Activated T-cell treated with anti-CD3 and anti-CD28 coated beads for 48 hours (primary cell): ENCODE results near the gene CLEC18B.
"Not testable (repeated sequence)": the region's sequence is repeated elsewhere in the genome, so short reads cannot be mapped to it uniquely, and the experiment has no call there.

Experiments
- DNase-seq: peaks from one replicate; pipeline ENCODE4 v3.0.0-alpha.2; 2020; ENCODE audit warnings: low read depth

CLEC18B gene

GRCh38 chr16:74443624-74444346, 22.5 kb upstream of the CLEC18B start:
- not testable (repeated sequence) for DNase-seq

DNA sequence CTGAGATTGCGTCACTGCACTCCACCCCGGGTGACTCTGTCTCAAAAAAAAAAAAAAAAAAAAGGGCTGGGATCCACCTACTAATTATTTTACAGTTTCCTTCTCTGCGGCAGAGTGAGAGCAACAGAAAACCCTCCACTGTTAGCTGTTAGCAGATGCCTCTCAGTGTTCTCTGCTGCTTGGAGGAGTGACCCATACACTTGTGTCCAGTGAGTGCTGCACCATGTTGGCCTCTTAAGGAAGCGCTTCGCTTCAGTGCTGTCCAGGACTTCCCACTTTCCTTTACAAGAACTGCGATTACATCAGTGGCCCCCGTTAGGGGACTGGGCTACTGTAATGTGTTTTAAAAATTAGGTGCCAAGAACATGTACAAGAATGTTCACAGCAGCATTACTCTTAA, 18.4 kb upstream of the CLEC18B start:
- no peak for DNase-seq

DNA sequence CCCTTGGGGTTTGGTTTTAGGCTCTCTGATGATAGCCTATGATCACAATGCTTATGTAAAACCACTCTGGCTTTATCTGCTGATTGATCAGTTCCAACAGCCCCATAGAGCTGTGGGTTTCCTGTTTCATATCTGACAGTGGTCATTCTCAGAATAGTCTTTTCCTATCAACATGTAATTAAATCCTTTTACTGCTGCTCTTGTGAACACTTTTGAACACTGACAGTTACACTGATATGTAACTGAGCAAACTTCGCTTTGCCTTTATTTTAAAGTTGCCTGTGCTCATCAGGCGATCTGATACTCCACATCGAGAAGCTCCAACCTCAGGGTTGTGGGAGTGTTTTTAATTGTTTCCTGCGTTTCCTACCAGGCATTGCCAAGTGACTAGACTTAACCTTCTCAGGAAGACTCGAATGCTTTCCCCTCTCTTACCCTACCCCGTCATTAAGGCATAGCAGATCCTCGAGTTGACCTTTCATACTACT, 17.3 kb upstream of the CLEC18B start:
- DNase-seq: no peak

DNA sequence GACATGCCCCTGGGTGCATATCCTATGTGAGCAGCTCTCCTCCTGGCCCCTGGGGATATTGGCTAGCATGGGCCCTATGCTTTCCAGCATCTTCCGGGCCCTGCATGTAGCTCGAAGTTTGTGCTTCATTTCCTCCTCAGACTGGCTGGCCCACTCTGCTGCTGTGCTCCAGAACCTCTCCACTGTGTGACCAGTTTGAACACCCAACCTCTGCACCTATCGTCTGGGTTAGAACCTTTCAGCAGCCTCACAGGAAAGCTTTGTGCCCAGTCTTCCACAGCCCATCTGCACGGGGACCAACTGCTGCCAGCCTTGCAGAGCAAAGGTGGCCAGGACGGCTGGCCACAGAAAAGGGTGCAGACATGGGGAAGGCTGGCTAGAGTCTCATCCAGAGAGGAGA, 10.2 kb upstream of the CLEC18B start:
- no peak for DNase-seq

DNA sequence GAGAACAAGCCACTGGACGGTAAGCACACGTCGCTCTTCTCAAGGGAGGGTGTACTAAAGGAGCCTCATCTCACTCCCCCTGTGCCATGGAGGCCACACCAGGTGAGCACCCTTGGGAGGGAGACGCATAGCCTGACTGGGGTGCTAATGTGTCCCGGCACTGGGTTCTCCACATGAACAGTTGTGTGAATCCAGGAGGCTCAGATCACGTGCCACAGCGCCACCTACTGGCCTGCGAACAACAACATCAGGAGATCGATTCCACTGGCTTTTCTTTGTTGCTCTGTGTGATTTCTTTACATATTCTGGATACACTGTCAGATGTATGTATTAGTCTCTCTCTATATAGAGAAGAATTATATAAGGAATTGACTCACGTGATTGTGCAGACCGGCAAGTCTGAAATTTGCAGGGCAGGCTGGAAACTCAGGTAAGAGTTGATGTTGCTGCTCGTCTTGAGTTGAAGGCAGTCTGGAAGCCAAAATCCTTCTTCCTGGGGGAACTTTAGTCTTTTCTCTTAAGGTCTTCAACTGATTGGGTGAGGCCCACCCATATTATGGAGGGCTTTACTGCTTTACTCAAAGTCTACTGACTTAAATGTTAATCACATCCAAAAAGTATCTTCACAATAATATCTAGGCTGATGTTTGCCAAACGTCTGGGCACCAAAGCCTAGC, 8.9 kb upstream of the CLEC18B start:
- DNase-seq: peak; percentile 19

GRCh38 chr16:74428493-74428892, 7.2 kb upstream of the CLEC18B start:
- DNase-seq: not testable (repeated sequence)

- not testable (repeated sequence) for DNase-seq
Measured at GRCh38 chr16:74425751-74426150, 4.5 kb upstream of the CLEC18B start.

DNA sequence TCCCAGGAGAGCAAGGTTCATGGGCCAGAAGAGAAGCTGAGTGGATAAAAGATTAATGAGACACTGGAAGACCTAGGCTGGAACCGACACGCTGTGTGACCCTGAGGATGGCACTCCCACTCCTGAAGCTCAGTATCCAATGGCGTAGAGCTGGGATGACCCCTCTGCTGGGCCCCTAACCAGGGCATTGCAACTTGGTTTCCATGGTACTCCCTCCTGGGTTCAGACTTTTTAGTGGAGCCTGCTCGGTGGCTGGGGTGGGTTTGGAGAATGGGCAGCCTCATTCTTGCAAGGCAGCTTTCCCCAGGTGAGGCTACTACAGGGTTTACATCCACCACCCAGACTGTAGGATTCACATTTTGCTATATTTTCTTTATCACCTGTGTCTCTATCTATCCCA, 2.4 kb upstream of the CLEC18B start:
- DNase-seq: not testable (repeated sequence)

DNA sequence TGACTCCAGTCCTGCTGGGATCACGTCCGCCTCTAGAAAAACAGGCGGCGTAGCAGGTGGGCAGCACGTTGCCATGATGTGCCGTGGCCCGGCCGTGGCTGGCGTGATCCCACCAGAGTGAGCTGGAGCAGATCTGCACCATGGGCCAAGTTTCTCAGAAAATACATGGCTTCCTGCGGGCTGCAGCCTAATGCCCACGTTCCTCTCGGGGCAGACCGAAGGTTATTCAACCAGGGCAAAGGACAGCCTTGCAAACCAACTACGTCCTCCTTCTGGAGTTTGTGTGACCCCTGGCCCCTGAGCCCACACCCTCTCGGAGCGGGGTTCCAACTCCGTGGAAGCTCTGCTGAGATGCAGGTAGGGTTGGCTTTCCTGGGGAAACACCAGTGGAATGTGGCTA, 808 bp upstream of the CLEC18B start:
- not testable (repeated sequence) for DNase-seq

DNA sequence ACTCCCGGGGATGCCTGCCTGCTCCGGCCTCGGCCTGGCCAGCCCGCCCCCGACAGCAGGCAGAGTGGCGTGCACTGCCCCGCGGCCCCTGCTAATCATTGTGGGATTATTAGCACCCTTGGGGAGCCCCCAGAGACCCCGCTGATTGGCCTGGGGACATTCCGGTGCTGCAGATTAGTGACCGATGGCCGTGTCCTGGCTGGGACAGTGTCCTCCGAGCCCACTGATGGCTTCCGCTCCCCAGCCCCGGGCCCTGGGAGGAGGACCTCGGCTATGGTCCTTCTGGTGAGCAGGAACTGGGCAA, 156 bp upstream of the CLEC18B start:
- not testable (repeated sequence) for DNase-seq

- DNase-seq: not testable (repeated sequence)
Measured at GRCh38 chr16:74419811-74420210, 1.5 kb downstream of the CLEC18B start.

- DNase-seq: not testable (repeated sequence)
Measured at GRCh38 chr16:74417897-74418296, 3.4 kb downstream of the CLEC18B start.

GRCh38 chr16:74413920-74414319, 7.4 kb downstream of the CLEC18B start:
- DNase-seq: not testable (repeated sequence)

DNA sequence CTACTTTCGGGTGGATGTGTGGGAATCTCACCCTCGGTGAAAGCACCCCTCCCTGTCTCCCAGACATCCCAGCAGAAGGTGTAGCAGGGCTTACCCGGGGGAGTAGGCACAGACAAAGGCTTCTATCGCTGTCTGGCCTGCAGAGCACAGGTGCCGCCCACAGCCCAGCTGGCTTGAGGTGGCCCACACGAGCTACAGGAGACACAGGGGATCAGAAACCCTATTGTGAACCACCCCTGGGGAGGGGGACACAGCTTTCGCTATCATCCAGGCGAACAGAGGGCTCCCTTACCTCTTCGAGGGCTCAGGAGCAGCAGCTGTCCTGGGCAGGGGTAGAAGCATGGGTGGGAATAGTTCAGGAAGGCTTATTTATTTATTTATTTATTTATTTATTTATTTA, 7.8 kb downstream of the CLEC18B start:
- DNase-seq: not testable (repeated sequence)

- not testable (repeated sequence) for DNase-seq
Measured at GRCh38 chr16:74412775-74413390, 8.4 kb downstream of the CLEC18B start.

DNA sequence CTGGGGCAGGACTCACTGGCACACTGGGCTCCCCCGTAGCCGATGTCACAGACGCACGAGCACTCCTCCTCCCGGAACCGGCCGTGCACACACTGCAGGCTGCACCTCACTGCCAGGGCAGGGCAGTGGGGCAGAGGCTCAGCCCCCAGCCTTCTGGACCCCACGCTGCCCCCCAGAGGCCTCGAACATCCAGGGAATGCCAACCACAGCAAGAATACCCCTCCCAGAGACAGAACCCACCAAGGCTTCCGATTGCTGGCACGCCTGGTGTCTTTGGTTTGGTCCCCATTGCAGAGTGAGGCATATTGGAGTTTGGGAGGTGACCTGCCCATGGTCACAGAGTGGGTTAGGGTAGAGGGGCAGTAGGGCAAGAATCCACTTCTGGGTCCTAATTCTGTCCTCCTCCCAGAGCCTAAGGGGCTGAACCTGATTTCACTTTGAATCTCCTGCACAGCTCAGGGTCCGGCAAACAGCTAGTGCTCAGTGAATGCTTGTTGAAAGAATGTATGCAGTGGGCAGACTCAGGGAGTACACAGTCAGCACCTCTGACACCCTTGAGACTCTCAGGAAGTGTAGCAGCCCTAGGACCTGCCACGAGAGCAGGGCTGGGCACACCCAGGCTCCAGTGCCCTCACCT, 9.0 kb downstream of the CLEC18B start:
- DNase-seq: not testable (repeated sequence)

DNA sequence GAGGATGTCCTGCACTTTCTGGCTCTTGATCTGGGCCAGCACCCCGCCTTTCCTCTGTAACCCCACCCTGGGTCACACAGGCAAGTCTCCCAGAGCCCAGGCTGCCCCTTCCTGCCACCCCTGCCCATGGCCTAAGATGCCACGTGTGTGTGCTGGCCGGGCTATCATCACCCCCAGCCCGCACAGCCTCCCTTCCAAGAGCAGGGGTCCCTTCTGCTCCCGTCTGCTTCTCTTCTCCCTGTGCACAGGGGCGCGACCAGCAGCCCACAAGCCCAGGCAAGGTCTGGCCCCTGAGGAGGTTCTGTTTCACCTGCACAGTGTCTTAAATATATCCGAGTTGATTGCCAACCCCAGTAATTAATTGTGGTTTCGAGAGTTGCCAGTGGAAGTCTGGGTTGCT, 10.3 kb downstream of the CLEC18B start:
- DNase-seq: not testable (repeated sequence)

GRCh38 chr16:74410057-74410957, 11.0 kb downstream of the CLEC18B start:
- DNase-seq: not testable (repeated sequence)

GRCh38 chr16:74409185-74409981, 11.9 kb downstream of the CLEC18B start:
- not testable (repeated sequence) for DNase-seq

DNA sequence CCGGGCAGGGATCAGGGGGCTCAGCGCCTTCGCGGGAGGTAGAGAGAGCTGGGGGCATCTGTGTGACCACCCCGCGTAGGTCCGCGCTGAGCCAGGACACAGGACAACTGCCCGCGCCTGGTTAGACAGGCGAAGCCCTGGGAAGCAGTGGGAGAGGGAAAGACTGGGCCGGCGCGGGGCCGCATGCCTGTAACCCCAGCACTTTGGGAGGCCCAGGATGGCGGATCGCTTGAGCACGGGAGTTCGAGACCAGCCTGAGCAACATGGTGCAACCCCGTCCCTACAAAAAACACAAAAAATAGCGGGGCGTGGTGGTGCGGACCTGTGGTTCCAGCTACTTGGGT, 13.9 kb downstream of the CLEC18B start:
- DNase-seq: not testable (repeated sequence)
